ENCODE measurements around the gene SURF1.
A peak's percentile ranks its signal among the peaks of the same experiment; 100 is the strongest.
"Not testable (repeated sequence)": the region's sequence is repeated elsewhere in the genome, so short reads cannot be mapped to it uniquely, and the experiment has no call there.

GRCh38 chr9:133329306-133330156 lies 26.8 kb downstream of the SURF1 start:
- TF ChIP-seq CTCF (IDR thresholded peaks at IDR 0.05), result peak; percentile 59 to 71 (median 63)
- TF ChIP-seq POLR2A (IDR thresholded peaks at IDR 0.05), result not testable (repeated sequence)
